GM12878 (cell line): ENCODE results near the gene VAX1. TPM values are rescaled to one million over a fixed set of nuclear protein-coding genes. Genes with fewer than 3 reads are reported as not detected.

Experiments
- ATAC-seq: fragments of 200-7000 bp; cut with Tn5 transposase; 3 replicates; pipeline ENCODE4 v1.9.1; 2020; ENCODE audit warnings: mild to moderate bottlenecking, moderate library complexity
- BruUV-seq: library from RNA; stranded (reverse); fragments of 400-500 nt; replicated peaks from 2 replicates; lab custom pipeline; 2021; lab: Mats Ljungman, UMichigan
- CTCF ChIA-PET: fragments of 300-600 bp; sonication (Branson Sonifier 250); formaldehyde crosslinking; extraction: SDS; loops from one replicate; lab custom pipeline; 2021; ENCODE audit warnings: inconsistent platforms; lab: Yijun Ruan, JAX
- POLR2A ChIA-PET: fragments of 350-600 bp; formaldehyde crosslinking; extraction: SDS; loops from one replicate; lab custom pipeline; 2021; ENCODE audit warnings: inconsistent platforms; lab: Charles Lee
- RAD21 ChIA-PET: fragments of 300-600 bp; sonication (Branson Sonifier 250); formaldehyde crosslinking; loops from one replicate; lab custom pipeline; 2023; ENCODE audit warnings: antibody characterized with exemption; ENCODE audit not compliant: unreplicated experiment; lab: Charles Lee
- SMC1A ChIA-PET: fragments of 300-600 bp; sonication (Branson Sonifier 250); formaldehyde crosslinking; loops from one replicate; lab custom pipeline; 2023; ENCODE audit not compliant: unreplicated experiment, uncharacterized antibody; lab: Charles Lee
- DNase-seq: peaks from one replicate; pipeline ENCODE4 v3.0.0-alpha.2; 2011; ENCODE audit warnings: low read depth, low spot score
- FAIRE-seq: peaks from 3 replicates; lab custom pipeline; 2011; peaks lifted over from hg19 to GRCh38; lab: Jason Lieb, UNC
- H2AFZ ChIP-seq: 2 replicates; pipeline ENCODE4 v1.6.0; 2011; ENCODE audit warnings: low read depth, low read length, control low read depth; ENCODE audit not compliant: control insufficient read depth
- H3K27ac ChIP-seq: 2 replicates; pipeline ENCODE4 v1.5.1; 2011; ENCODE audit warnings: control low read depth; ENCODE audit not compliant: control insufficient read depth, insufficient read depth
- H3K27me3 ChIP-seq, 2 experiments: replicated peaks in 1 of 2; 2 replicates each; pipeline versions ENCODE4 v1.6.0 to v1.6.1; 2011; ENCODE audit warnings: low read length in 1 of 2; ENCODE audit not compliant: control insufficient read depth in 2 of 2, insufficient read depth in 2 of 2
- H3K36me3 ChIP-seq, 2 experiments: 2 replicates each; pipeline ENCODE4 v1.5.1; 2011; ENCODE audit warnings: low read length in 1 of 2; ENCODE audit not compliant: control insufficient read depth in 2 of 2, insufficient read depth in 2 of 2
- H3K4me1 ChIP-seq: 2 replicates; pipeline ENCODE4 v1.6.1; 2011; ENCODE audit warnings: mild to moderate bottlenecking, low read length, moderate library complexity, mixed read lengths; ENCODE audit not compliant: control insufficient read depth, insufficient read depth
- H3K4me2 ChIP-seq: 2 replicates; pipeline ENCODE4 v1.6.0; 2011; ENCODE audit warnings: control low read depth; ENCODE audit not compliant: control insufficient read depth, insufficient read depth
- H3K4me3 ChIP-seq: fragments of 200-600 bp; sonication (generic); 2 replicates; pipeline ENCODE4 v1.5.1; 2016
- H3K79me2 ChIP-seq: 2 replicates; pipeline ENCODE4 v1.6.0; 2011; ENCODE audit warnings: low read length; ENCODE audit not compliant: control insufficient read depth, insufficient read depth
- H3K9ac ChIP-seq: 2 replicates; pipeline ENCODE4 v1.8.0; 2011; ENCODE audit warnings: low read length, control low read depth, mixed read lengths; ENCODE audit not compliant: control insufficient read depth, insufficient read depth
- H3K9me3 ChIP-seq: replicated peaks from 3 replicates; pipeline ENCODE4 v1.5.1; 2011; ENCODE audit warnings: mild to moderate bottlenecking, low read length; ENCODE audit not compliant: control insufficient read depth, insufficient read depth
- H4K20me1 ChIP-seq: 2 replicates; pipeline ENCODE4 v1.6.0; 2011; ENCODE audit not compliant: control insufficient read depth, insufficient read depth
- BCL11A ChIP-seq: IDR thresholded peaks from 2 replicates; pipeline ENCODE4 v1.6.1; 2011; ENCODE audit warnings: low read depth, low read length
- BHLHE40 ChIP-seq, 2 experiments: fragments of 450-650 bp in 1 of 2; IDR thresholded peaks; 2 replicates each; pipeline ENCODE4 v1.6.1; 2011 to 2017; ENCODE audit warnings: low read depth in 2 of 2, borderline replicate concordance in 1 of 2, improper control_type of control experiment in 1 of 2, low read length in 1 of 2, mild to moderate bottlenecking in 1 of 2
- CEBPB ChIP-seq, 2 experiments: fragments of 150-350 bp in 1 of 2; IDR thresholded peaks; 2 replicates each; pipeline ENCODE4 v1.6.1; 2012 to 2014; ENCODE audit warnings: low read depth in 2 of 2, low read length in 2 of 2, borderline replicate concordance in 1 of 2, inconsistent platforms in 1 of 2
- NFIC ChIP-seq: IDR thresholded peaks from 2 replicates; pipeline ENCODE4 v1.6.1; 2012; ENCODE audit warnings: low read depth, mild to moderate bottlenecking, inconsistent platforms, low read length, moderate library complexity
- TAF1 ChIP-seq: IDR thresholded peaks from 2 replicates; pipeline ENCODE4 v1.6.1; 2011; ENCODE audit warnings: mild to moderate bottlenecking, low read depth, low read length, borderline replicate concordance
- TBL1XR1 ChIP-seq: IDR thresholded peaks from 2 replicates; pipeline ENCODE4 v1.6.1; 2012; ENCODE audit warnings: low read depth, low read length, improper control_type of control experiment
- WGBS: methylation state at CpG from one replicate; pipeline ENCODE4 v1.1.6; 2016; ENCODE audit warnings: low lambda C conversion rate; ENCODE audit not compliant: insufficient replicate concordance, insufficient coverage; ENCODE audit errors: missing lambda C conversion rate; 5-methylcytosine and 5-hydroxymethylcytosine counted together
- in situ Hi-C: fragments of 300-500 bp; cut with MboI; formaldehyde crosslinking; loops from 9 replicates; pipeline ENCODE4 v1.14.3; 2018; ENCODE audit warnings: mixed read lengths
- intact Hi-C: fragments of 100-400 bp; cut with micrococcal nuclease; formaldehyde crosslinking; loops from one replicate; pipeline ENCODE4 v1.14.2; 2022; ENCODE audit not compliant: unreplicated experiment
- polyA plus RNA-seq, 11 experiments: library from polyadenylated mRNA; depleted of rRNA in 4 of 11; unstranded in 6 of 11; stranded (reverse) in 5 of 11; fragments of >200 nt; fragmentation: Nextera tagmentation in 4 of 11; fragmentation: Illumina TruSeq in 1 of 11; extraction: Ambion mirVana in 4 of 11; extraction: Trizol in 1 of 11; gene quantifications; 1 replicate in 1 of 11; 2 replicates in 10 of 11; pipeline versions ENCODE4 v1.2.1 to v1.2.3, GENCODE V29; 2011 to 2016; ENCODE audit warnings: inconsistent platforms in 2 of 11, missing spikeins in 2 of 11, low read depth in 1 of 11
- total RNA-seq, 4 experiments: library from RNA; depleted of rRNA in 3 of 4; stranded (reverse); fragments of >200 nt in 3 of 4; fragmentation: Illumina TruSeq in 1 of 4; extraction: Trizol in 1 of 4; gene quantifications; 2 replicates each; pipeline versions ENCODE4 v1.2.1 to v1.2.3, GENCODE V29; 2013 to 2021
- TF ChIP-seq, protein P1 (sequence below): IDR thresholded peaks from 2 replicates; pipeline ENCODE4 v1.6.1; 2012; ENCODE audit warnings: low read depth, low read length, improper control_type of control experiment

VAX1 gene
- total and polyA plus RNA-seq, 10 of the 15 experiments (the other 5 are each of a cell fraction or from before 2014, with no cell fraction given), result not detected

DNA sequence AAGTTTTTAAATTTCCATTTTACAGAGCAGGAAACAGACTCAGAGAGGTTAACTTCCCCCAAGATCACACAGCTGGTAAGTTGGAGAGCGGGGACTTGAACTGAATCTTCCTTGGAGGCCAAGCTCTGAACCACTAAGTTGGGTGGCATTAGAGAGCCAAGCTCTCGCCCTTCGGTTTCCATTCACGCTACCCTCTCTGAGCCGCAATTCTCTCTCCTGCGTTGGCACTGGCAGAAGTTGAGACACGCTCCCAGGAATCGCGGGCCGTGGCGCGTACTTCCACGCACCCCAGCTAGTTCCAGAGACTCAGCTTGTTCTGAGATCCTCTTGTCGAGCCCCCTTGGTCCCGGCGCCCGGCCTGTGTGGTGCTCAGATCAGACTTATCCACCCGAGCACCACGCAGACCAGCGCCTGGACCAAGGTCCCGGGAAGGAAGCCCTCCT, 29.3 kb upstream of the VAX1 start:
- Histone ChIP-seq H3K27me3 (peaks cover 24 to 26% of the 10 kb centered on the region in 2 experiments), H2AFZ (no peak overlapping the region), H3K36me3 (no peaks in the 10 kb centered on the region), H3K4me3 (no peak overlapping the region), H3K4me2 (no peak overlapping the region), H3K9me3 (no peaks in the 10 kb centered on the region), H3K4me1 (no peaks in the 10 kb centered on the region), H3K27ac (no peak overlapping the region), H3K79me2 (no peaks in the 10 kb centered on the region), H4K20me1 (no peaks in the 10 kb centered on the region), H3K9ac (no peak overlapping the region)
- DNase-seq (no peak), FAIRE-seq (no peak), ATAC-seq (no peak)
- RAD21 ChIA-PET, result interaction anchor here (1.0 to 5.2 kb wide), 6 partner anchors 53 to 380 kb away, joined by 3 to 47 read pairs (median 4); no protein-coding TSS in a partner anchor
- POLR2A ChIA-PET, result no interaction called here
- TF ChIP-seq TBL1XR1 (no peak), NFIC (no peak), BCL11A (no peak), TAF1 (no peak), BHLHE40 (IDR thresholded peaks at IDR 0.05; ENCODE audit: borderline replicate concordance in 1 of 2, low read depth in 2 of 2, low read length in 1 of 2) (no peak), CEBPB (IDR thresholded peaks at IDR 0.05; ENCODE audit: borderline replicate concordance in 1 of 2, low read depth in 2 of 2, low read length in 2 of 2) (no peak)
- TF ChIP-seq, protein P1, sequence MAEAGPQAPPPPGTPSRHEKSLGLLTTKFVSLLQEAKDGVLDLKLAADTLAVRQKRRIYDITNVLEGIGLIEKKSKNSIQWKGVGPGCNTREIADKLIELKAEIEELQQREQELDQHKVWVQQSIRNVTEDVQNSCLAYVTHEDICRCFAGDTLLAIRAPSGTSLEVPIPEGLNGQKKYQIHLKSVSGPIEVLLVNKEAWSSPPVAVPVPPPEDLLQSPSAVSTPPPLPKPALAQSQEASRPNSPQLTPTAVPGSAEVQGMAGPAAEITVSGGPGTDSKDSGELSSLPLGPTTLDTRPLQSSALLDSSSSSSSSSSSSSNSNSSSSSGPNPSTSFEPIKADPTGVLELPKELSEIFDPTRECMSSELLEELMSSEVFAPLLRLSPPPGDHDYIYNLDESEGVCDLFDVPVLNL, result no peak
- no TSS peak for BruUV-seq
- in situ Hi-C loops, result no loop called here
- CTCF ChIA-PET, result interaction anchor here (0.6 to 11.2 kb wide), 16 partner anchors 8 to 1105 kb away, joined by 3 to 286 read pairs (median 4); no protein-coding TSS in a partner anchor
- SMC1A ChIA-PET, result interaction anchor here (0.8 to 3.1 kb wide), 6 partner anchors 241 to 379 kb away, joined by 3 to 21 read pairs (median 4); no protein-coding TSS in a partner anchor
- WGBS, result 44% methylated on average over 21 of the region's 21 CpGs
- intact Hi-C loops, result no loop called here
